Stimulated activated CD4-positive, alpha-beta T cell treated with anti-CD3 and anti-CD28 coated beads, Interleukin-4, amount 100 ng/mL, for 1 hour (primary cell): ENCODE data around the gene NRBP1.
A peak's percentile ranks its signal among the peaks of the same experiment; 100 is the strongest.

ENCODE experiments used
- DNase-seq: peaks from one replicate; pipeline ENCODE4 v3.0.0-alpha.2; 2020

NRBP1 gene

GRCh38 chr2:27428213-27428977, at the start of gene NRBP1:
TSS of gene NRBP1 (plus strand) at chr2:27428631. CDS start at chr2:27433274, 4,643 bp downstream.
- DNase-seq: peak; percentile 93

GRCh38 chr2:27378809-27379290, 49.6 kb upstream of the NRBP1 start:
- DNase-seq: no peak

GRCh38 chr2:27379383-27379835, 49.0 kb upstream of the NRBP1 start:
- no peak for DNase-seq

GRCh38 chr2:27379836-27380625, 48.4 kb upstream of the NRBP1 start:
- DNase-seq: no peak

- DNase-seq: peak; percentile 86
These were observed 47.5 kb upstream of the NRBP1 start, which contains the start of gene ZNF513 for GRCh38 chr2:27380626-27381545. TSS of gene ZNF513 (minus strand) at chr2:27380734. CDS start at chr2:27380526, 208 bp downstream.

GRCh38 chr2:27381577-27382181, 46.8 kb upstream of the NRBP1 start:
- DNase-seq: no peak

- no peak for DNase-seq
These were observed 37.4 kb upstream of the NRBP1 start for GRCh38 chr2:27390822-27391679.

GRCh38 chr2:27393225-27393624, 35.2 kb upstream of the NRBP1 start:
- DNase-seq: no peak

- DNase-seq: no peak
These were observed 29.5 kb upstream of the NRBP1 start for GRCh38 chr2:27398962-27399361.

GRCh38 chr2:27400348-27401135, 27.9 kb upstream of the NRBP1 start:
- DNase-seq: no peak

GRCh38 chr2:27407798-27408491, 20.5 kb upstream of the NRBP1 start:
- DNase-seq: no peak

- DNase-seq: peak; percentile 18
These were observed 19.7 kb upstream of the NRBP1 start for GRCh38 chr2:27408601-27409320.

- DNase-seq: peak; percentile 98
These were observed 18.9 kb upstream of the NRBP1 start, which contains the start of gene PPM1G for GRCh38 chr2:27409321-27410073. TSS of gene PPM1G (minus strand) at chr2:27409591. CDS start at chr2:27409422, 169 bp downstream.

- DNase-seq: no peak
These were observed 15.8 kb upstream of the NRBP1 start for GRCh38 chr2:27412419-27413152.

GRCh38 chr2:27416151-27416550, 12.3 kb upstream of the NRBP1 start:
- DNase-seq: no peak

- no peak for DNase-seq
These were observed 7.4 kb upstream of the NRBP1 start for GRCh38 chr2:27420996-27421395.

GRCh38 chr2:27421660-27422250, 6.7 kb upstream of the NRBP1 start:
- DNase-seq: no peak
